Measurements from ENCODE around the gene RPS2.
"Not testable (repeated sequence)": the region's sequence is repeated elsewhere in the genome, so short reads cannot be mapped to it uniquely, and the experiment has no call there.

Gene RPS2

GRCh38 chr16:1964506-1965395, at the start of gene RPS2:
RPS2 (minus strand) TSS chr16:1964826; CDS start chr16:1964625, 201 bp downstream.
- DNase-seq (ENCODE audit: low read depth): peak; percentile 99
- H3K4me3 ChIP-seq (ENCODE audit: low read depth, low read length): peak within 1 kb of the TSS; percentile 95
- TF ChIP-seq CTCF (conservative IDR thresholded peaks at IDR 0.05; ENCODE audit: low read depth, low read length): no peak

GRCh38 chr16:2013527-2013926, 48.9 kb upstream of the RPS2 start:
- DNase-seq (ENCODE audit: low read depth): no peak
- no peak for TF ChIP-seq CTCF (conservative IDR thresholded peaks at IDR 0.05; ENCODE audit: low read depth, low read length)
- H3K4me3 ChIP-seq (ENCODE audit: low read depth, low read length): no peak overlapping the region

GRCh38 chr16:2011726-2012125, 47.1 kb upstream of the RPS2 start:
- DNase-seq (ENCODE audit: low read depth); H3K4me3 ChIP-seq (ENCODE audit: low read depth, low read length): not testable (repeated sequence)

GRCh38 chr16:2009791-2010510, 45.3 kb upstream of the RPS2 start, which contains the start of gene ZNF598:
ZNF598 (minus strand) TSS chr16:2009821.
- H3K4me3 ChIP-seq (ENCODE audit: low read depth, low read length): peak within 1 kb of the TSS; percentile 82
- no peak for TF ChIP-seq CTCF (conservative IDR thresholded peaks at IDR 0.05; ENCODE audit: low read depth, low read length)
- DNase-seq (ENCODE audit: low read depth): peak; percentile 85

GRCh38 chr16:2009164-2009711, 44.6 kb upstream of the RPS2 start:
- peak overlapping the region; percentile 72 for H3K4me3 ChIP-seq (ENCODE audit: low read depth, low read length)
- TF ChIP-seq CTCF (conservative IDR thresholded peaks at IDR 0.05; ENCODE audit: low read depth, low read length): no peak
- no peak for DNase-seq (ENCODE audit: low read depth)

GRCh38 chr16:2008631-2009163, 44.1 kb upstream of the RPS2 start:
- peak; percentile 57 for DNase-seq (ENCODE audit: low read depth)
- TF ChIP-seq CTCF (conservative IDR thresholded peaks at IDR 0.05; ENCODE audit: low read depth, low read length): no peak
- H3K4me3 ChIP-seq (ENCODE audit: low read depth, low read length): peak overlapping the region; percentile 72

GRCh38 chr16:2008009-2008526, 43.4 kb upstream of the RPS2 start:
- peak; percentile 35 for DNase-seq (ENCODE audit: low read depth)
- H3K4me3 ChIP-seq (ENCODE audit: low read depth, low read length): peak overlapping the region; percentile 72
- TF ChIP-seq CTCF (conservative IDR thresholded peaks at IDR 0.05; ENCODE audit: low read depth, low read length): no peak

Measured in choroid plexus epithelial cell (primary cell).